GM18505 (cell line): ENCODE data around the gene TDRD15.
"Not testable (repeated sequence)": the region's sequence is repeated elsewhere in the genome, so short reads cannot be mapped to it uniquely, and the experiment has no call there.

Experiments used
- ATAC-seq: cut with Tn5 transposase; IDR thresholded peaks from one replicate; pipeline ENCODE4 v1.9.1; 2021; ENCODE audit not compliant: unreplicated experiment
- POLR2A ChIP-seq: IDR thresholded peaks from 4 replicates; pipeline ENCODE4 v1.6.1; 2011; ENCODE audit warnings: borderline replicate concordance; ENCODE audit not compliant: insufficient read depth, insufficient read length; ENCODE audit errors: extremely low read depth

Gene TDRD15

DNA sequence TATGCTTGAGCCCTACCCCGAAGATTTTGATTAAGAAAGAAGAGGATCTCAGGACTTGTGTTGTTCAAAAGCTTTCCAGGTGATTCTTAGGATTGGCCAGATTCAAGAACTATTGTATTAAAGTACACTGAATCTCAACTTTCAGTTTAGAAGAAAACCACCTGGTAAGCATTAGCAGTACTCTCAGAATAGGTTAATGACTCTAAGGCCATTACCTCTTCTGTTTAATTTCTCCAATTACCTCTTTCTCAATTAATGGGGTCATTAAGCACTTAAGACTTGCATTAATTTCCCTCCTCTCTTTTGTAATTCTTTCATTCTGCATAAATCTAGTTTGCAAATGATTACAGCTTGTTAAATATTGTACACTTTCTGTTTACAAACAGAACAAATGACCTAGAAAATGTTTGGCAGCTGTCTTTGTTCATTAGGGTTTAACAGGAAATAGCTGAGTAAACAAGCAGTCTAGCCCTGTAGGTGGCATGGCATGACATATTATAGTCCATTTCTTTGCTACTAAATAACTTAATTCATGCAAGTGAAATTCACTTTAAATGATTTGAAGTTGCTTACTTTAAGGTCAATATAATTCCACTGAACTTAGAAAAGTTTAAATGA lies 20.4 kb upstream of the TDRD15 start:
- TF ChIP-seq POLR2A = no peak

DNA sequence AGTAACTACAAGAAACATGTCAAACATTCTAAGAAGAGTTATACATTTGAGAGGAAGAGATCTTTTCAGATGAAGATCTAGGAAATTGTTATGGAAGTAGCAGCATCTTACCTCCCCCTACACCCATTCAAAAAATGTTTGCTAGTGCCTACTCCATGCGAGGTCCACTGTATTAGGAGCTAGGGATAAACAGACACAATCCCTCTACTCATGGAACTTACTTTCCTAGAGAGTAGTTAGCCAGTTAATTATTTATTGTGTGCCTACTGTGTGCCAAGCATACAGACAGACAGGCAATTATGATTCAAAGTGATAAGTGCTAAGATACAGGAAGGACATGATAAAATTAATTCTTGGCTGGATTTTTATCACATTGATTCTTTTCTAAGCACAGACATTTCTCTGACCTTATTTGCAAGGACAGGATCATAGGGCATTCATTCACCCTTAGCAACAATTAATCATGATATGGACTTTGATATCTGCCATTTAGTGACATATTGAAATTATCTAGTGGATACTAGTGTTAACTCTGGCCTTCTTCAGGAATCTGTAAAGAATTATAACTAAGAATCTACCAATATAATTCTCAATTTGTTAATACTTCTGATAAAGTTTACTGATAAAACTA lies 19.6 kb upstream of the TDRD15 start:
- ATAC-seq = no peak

More for the DNA sequence above, 20.4 kb upstream of the TDRD15 start:
- no peak for ATAC-seq

DNA sequence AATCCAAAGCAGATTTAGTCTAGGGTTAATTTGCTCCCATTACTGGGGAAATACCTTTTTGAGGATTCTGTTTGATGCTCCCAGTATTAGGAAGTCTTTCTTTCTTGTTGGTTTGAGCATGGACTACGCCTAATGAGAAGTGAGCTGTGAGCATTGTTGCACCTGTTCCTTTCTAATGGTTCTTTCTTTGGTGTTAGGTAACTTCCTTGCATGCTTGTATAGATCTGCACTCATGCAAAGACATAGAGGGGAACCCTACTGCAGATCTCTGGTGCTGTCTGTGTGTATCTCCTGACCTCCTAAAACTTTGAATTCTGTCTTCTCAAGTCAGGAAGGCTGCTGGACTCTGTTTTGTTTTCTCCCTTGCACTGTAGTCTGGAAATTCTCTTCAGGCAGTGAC lies 12.8 kb upstream of the TDRD15 start:
- ATAC-seq = no peak
- TF ChIP-seq POLR2A = no peak

More for the DNA sequence above, 19.6 kb upstream of the TDRD15 start:
- TF ChIP-seq POLR2A = no peak

DNA sequence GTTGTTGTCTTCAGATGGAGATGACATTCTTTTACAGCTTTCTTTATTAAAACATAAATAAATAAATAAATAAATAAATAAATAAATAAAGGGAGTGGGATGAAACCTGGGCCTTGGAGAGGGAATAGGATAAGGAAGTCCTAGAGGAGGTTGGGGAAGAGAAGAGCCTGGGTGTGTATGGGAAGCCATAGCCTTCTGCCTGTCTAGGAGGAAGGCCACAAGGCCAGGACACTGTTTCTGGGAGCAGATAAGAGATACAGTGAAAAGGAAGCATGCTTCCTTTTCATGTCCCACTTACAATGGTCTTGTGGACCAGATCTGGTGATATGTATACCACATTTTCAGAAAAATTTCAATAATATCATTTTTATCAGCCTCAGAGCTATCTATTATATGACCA lies 6.1 kb upstream of the TDRD15 start:
- TF ChIP-seq POLR2A = no peak
- ATAC-seq = no peak

DNA sequence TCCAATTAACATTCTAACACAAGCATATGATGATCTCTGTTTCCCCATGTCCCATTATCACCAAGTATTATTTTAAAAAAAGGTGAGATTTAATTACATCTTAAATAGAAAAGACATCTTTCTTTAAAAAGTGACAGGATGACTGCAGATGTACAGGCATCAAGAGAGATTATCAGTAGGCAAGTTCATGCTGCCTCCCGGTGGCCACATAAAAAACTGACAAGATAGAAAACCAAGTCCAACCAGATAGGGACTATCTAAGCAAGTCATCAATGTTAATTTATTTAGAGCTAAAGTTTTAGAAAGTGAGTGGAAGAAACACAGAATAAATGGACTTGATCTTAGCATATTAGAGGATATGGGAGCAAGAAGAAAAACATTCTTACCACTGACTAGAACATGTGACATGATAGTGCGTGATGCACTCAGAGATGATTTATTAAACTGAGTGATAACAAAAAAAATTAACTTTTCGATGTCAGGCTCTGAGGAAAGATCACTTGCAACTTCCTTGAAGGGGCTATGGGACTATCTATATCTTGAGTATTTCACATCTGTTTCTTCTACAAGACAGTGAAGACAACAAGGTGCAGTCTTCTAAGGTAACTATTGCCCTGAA lies 5.4 kb upstream of the TDRD15 start:
- peak; percentile 92 for ATAC-seq
- no peak for TF ChIP-seq POLR2A

DNA sequence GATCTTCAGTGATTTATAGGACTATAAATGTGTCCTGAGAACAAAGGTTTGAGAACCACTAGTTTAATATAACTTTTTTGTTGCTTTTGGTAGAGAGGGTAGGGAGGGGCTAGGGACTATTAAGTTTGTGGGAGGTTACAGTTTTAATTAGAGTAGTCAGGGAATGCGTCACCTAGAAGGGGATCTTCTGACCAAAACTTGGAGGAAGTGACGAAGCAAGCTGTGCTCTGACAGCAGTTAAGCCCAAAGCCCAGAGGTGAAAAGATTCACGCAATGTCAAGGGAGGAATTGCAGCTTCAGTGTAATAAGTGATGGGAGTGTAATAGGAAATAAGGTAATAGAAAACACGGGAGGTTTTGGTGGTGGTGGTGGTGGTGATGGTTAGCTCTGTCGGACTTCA lies 8.1 kb downstream of the TDRD15 start:
- TF ChIP-seq POLR2A = no peak
- ATAC-seq = no peak

DNA sequence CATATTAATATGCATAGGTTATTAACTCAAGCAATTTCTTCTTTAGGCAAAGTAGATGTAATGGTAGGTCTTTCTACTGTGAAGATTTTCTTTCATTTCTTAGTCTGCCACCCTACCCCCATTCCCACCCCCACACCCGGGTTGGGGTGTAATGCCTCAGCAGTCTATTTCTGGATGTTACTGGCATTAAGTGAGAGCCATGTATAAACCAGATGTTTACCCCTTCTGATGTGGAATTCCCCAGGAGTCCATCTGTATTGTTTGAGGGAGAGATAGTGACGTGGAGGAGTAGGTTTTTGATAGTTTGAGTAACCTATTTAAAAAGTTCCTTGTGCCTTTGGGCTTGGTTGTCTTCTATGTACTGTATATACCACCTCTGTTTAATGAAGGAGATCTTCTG lies 11.8 kb downstream of the TDRD15 start:
- no peak for ATAC-seq

DNA sequence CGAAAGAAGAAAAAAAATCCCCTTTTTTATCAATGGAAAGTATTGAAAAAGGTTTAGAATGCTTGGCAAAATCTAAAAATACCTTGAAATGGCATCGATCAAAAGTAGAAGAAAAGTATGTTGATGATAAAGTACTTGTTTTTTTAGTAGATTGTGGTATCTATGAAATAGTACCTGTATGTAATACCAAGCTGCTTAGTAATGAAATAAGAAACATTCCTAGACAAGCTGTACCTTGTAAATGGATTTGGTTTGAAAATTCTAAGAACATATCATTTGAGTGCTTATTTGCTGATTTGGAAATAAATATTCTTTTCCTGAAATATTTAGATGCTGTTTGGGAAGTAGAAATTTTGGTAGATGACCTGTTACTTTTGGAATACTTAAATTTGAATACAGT lies 18.4 kb downstream of the TDRD15 start:
- no peak for ATAC-seq
- TF ChIP-seq POLR2A = no peak

More for the DNA sequence above, 11.8 kb downstream of the TDRD15 start:
- no peak for TF ChIP-seq POLR2A

DNA sequence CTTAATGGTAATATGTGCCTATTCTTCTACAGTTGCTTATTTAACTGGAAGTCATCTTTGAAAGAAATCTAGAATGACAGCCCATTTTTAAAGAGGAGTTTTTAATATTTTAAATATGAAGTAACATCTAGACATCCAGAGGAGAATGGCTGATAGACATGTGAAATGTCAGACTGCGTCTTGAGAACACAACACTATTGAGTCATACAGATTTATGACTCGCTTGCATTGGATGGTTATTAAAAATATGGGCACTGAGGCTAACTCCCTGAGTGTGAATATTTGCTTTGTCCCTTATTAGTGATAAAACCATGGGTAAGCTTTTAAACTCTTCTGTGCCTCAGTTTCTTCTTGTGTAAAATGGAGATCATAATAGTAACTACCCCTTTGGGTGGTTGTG lies 22.9 kb downstream of the TDRD15 start:
- TF ChIP-seq POLR2A = no peak
- ATAC-seq = no peak

DNA sequence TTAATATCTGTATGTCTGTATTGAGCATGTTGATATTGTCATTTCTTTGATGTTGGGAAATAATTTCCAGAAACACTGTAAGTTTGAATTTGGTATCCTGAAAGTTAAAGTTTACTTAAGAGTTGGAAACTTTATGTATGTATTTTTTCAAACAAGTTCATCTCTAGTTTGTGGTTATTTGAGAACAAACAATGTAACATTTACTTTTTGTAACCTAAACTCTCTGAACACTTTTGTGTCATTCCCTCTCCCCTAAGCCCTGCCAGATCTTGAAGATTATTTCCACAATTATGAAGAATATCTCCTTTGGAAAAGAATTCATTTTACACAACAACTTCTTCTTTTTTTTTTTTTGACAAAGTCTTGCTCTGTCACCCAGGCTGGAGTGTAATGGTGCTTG lies 24.9 kb downstream of the TDRD15 start:
- ATAC-seq = no peak
- no peak for TF ChIP-seq POLR2A

DNA sequence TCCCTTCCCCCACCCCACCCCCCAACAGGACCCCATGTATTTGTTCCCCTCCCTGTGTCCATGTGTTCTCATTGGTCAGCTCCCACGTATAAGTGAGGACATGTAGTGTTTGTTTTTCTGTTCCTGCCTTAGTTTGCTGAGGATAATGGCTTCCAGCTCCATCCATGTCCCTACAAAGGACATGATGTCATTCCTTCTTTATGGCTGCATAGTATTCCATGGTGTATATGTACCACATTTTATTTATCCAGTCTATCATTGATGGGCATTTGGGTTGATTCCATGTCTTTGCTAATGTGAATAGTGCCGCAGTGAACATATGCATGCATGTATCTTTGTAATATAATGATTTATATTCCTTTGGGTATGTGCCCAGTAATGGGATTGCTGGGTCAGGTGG lies 27.5 kb downstream of the TDRD15 start:
- ATAC-seq = not testable (repeated sequence)

DNA sequence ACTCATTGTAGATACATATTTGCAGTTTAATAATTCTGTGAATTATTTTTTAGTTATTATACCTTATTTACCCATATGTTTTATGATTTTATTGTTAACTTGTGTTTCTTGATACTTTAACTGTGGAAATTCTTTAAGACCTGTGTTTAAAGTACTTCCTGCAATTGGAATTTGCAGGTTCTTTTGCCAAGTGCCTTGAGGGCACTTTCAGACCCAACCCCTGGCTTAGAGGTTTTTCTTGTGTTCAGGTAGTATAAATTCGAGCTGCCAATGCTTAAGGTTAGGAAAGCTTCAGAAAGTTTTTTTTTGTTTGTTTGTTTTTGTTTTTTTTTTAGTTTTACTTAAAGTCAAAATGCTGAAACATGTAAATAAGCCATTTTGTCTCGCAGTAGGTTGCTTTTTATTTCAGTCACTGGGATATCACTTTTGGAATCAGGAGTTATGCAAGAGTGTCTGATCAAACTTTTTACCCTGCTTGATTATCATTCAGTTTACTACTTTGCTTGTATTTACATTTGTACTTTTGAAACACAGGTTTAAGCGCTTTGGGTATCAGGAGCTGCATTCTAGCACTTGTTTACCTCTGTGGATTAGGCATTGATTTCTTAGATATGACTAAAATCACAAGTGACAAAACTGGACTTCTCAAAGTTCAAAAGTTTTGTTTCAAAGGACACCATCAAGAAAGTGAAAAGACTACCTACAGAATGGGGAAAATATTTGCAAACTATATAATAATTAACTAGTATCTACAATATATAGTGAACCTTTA lies 31.8 kb downstream of the TDRD15 start:
- no peak for TF ChIP-seq POLR2A
- no peak for ATAC-seq

DNA sequence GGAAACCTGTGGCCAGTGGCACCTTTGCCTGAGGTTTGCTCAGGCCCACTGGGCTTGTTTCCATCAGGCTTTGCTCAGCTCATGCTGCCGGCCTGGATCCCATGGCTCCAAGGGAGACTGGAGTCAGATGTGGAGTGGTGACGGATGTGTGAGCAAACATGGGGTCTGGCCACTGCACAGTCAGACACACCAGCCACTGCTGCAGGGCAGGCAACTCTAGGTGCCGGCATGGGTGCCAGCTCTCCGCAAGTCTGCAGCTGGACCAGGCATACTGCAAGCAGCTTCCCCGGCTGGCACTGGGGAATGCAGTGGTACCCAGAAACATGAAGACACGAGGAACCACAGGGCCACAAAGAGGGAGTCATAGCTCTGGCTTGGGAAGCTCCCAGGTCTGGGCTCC lies 37.4 kb downstream of the TDRD15 start:
- no peak for ATAC-seq
- TF ChIP-seq POLR2A = no peak
